Smooth muscle cell (in vitro differentiated cells): ENCODE results near the gene LIN28B. TPM values are rescaled to one million over a fixed set of nuclear protein-coding genes. Genes with fewer than 3 reads are reported as not detected.

Source experiments
- DNase-seq: peaks from one replicate; lab custom pipeline; 2025; ENCODE audit not compliant: unreplicated experiment; lab: John Stamatoyannopoulos, UW
- H2AFZ ChIP-seq: fragments of 200-600 bp; sonication (generic); 2 replicates; pipeline ENCODE4 v1.6.0; 2016; ENCODE audit warnings: antibody characterized with exemption, low read depth, mild to moderate bottlenecking
- H3F3A ChIP-seq: fragments of 200-600 bp; sonication (generic); 2 replicates; pipeline ENCODE4 v1.6.0; 2017; ENCODE audit warnings: antibody characterized with exemption, low read depth
- H3K27ac ChIP-seq: fragments of 200-600 bp; sonication (generic); 2 replicates; pipeline ENCODE4 v1.5.1; 2016; ENCODE audit warnings: low read depth, mild to moderate bottlenecking
- H3K27me3 ChIP-seq: fragments of 200-600 bp; sonication (generic); 2 replicates; pipeline ENCODE4 v1.6.1; 2016; ENCODE audit warnings: low read depth, mild to moderate bottlenecking
- H3K36me3 ChIP-seq: fragments of 200-600 bp; sonication (generic); 2 replicates; pipeline ENCODE4 v1.5.1; 2016; ENCODE audit warnings: low read depth
- H3K4me1 ChIP-seq: fragments of 200-600 bp; sonication (generic); 2 replicates; pipeline ENCODE4 v1.5.1; 2016; ENCODE audit warnings: low read depth
- H3K4me2 ChIP-seq: fragments of 200-600 bp; sonication (generic); 2 replicates; pipeline ENCODE4 v1.6.0; 2016; ENCODE audit warnings: mild to moderate bottlenecking
- H3K4me3 ChIP-seq: fragments of 200-600 bp; sonication (generic); 2 replicates; pipeline ENCODE4 v1.5.1; 2016; ENCODE audit warnings: mild to moderate bottlenecking
- H3K79me2 ChIP-seq: fragments of 200-600 bp; sonication (generic); 2 replicates; pipeline ENCODE4 v1.6.0; 2016; ENCODE audit warnings: low read depth, mild to moderate bottlenecking
- H3K9ac ChIP-seq: fragments of 200-600 bp; sonication (generic); 2 replicates; pipeline ENCODE4 v1.6.0; 2016; ENCODE audit warnings: low read depth
- H3K9me3 ChIP-seq: fragments of 200-600 bp; sonication (generic); replicated peaks from 2 replicates; pipeline ENCODE4 v1.5.1; 2016; ENCODE audit warnings: low read depth
- H4K20me1 ChIP-seq: fragments of 200-600 bp; sonication (generic); 2 replicates; pipeline ENCODE4 v1.6.0; 2016; ENCODE audit warnings: low read depth
- WGBS: methylation state at CpG from one replicate; pipeline ENCODE4 v1.1.7; 2016; ENCODE audit warnings: low lambda C conversion rate; 5-methylcytosine and 5-hydroxymethylcytosine counted together
- polyA plus RNA-seq: library from polyadenylated mRNA; unstranded; fragments of >200 nt; fragmentation: Nextera tagmentation; extraction: Ambion mirVana; gene quantifications from 2 replicates; pipeline ENCODE4 v1.2.1, GENCODE V29; 2016
- total RNA-seq: library from RNA; depleted of rRNA; stranded (reverse); fragments of >200 nt; gene quantifications from 2 replicates; pipeline ENCODE4 v1.2.3, GENCODE V29; 2014
- TF ChIP-seq, protein P1 (sequence below): fragments of 200-600 bp; sonication (generic); IDR thresholded peaks from 2 replicates; pipeline ENCODE4 v1.5.1; 2017; ENCODE audit warnings: borderline replicate concordance, mild to moderate bottlenecking, antibody characterized with exemption; ENCODE audit not compliant: insufficient read depth, poor library complexity, severe bottlenecking

LIN28B gene
- total and polyA plus RNA-seq, 2 experiments from 2014 or later = 1.4 to 11.6 TPM

DNA sequence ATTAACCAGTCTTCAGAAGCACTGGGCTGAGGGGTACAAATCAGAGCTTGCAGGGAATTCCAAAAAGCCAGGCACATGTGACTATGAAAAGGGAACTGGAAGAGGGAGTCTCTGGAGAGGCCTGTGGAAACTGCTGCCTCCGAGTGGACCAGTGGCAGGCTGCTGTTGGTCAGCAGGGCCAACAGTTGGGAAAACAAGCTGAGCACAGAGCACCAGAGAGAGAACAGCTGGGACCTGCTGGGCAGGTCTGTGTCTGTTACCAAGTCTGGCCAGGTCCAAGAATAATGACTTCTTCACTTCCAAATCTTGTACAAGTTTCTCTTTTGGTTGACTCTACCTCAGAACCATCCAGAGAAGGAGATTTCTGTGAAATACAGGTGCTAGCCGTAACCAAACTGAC is 81.4 kb downstream of the LIN28B start:
- no peak overlapping the region for H3K9ac ChIP-seq
- TF ChIP-seq, protein P1, sequence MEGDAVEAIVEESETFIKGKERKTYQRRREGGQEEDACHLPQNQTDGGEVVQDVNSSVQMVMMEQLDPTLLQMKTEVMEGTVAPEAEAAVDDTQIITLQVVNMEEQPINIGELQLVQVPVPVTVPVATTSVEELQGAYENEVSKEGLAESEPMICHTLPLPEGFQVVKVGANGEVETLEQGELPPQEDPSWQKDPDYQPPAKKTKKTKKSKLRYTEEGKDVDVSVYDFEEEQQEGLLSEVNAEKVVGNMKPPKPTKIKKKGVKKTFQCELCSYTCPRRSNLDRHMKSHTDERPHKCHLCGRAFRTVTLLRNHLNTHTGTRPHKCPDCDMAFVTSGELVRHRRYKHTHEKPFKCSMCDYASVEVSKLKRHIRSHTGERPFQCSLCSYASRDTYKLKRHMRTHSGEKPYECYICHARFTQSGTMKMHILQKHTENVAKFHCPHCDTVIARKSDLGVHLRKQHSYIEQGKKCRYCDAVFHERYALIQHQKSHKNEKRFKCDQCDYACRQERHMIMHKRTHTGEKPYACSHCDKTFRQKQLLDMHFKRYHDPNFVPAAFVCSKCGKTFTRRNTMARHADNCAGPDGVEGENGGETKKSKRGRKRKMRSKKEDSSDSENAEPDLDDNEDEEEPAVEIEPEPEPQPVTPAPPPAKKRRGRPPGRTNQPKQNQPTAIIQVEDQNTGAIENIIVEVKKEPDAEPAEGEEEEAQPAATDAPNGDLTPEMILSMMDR = no peak
- peaks cover 40% of the 10 kb centered on the region for H3K4me1 ChIP-seq
- no peak overlapping the region for H3K27ac ChIP-seq
- no peaks in the 10 kb centered on the region for H3K36me3 ChIP-seq
- no peak overlapping the region for H3K4me2 ChIP-seq
- no peaks in the 10 kb centered on the region for H3K9me3 ChIP-seq
- no peak overlapping the region for H3K4me3 ChIP-seq
- H4K20me1 ChIP-seq = no peaks in the 10 kb centered on the region
- no peak overlapping the region for H2AFZ ChIP-seq
- H3F3A ChIP-seq = peaks cover 5% of the 10 kb centered on the region
- H3K79me2 ChIP-seq = no peaks in the 10 kb centered on the region
- no peak for DNase-seq
- 71% methylated on average over 2 of the region's 2 CpGs for WGBS
- H3K27me3 ChIP-seq = no peaks in the 10 kb centered on the region

DNA sequence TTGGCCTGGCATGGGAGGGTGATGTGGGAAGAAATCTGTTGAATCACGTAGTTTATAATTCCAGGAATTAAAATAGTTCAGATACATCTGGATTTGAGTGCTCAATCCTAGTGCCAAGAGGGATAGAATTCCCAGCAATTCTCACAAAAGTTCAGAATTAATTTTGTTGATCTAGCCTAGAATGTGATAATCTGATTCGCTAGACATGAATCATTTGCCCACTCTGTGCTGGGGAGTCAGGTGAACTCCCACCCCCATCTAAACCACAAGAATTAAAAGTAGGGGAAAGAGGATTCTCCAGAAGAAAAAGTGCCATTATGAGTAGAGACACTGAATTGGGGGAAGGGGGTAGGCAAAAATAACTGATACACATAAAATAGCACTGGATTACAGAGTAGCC is 85.0 kb downstream of the LIN28B start:
- Histone ChIP-seq H3K36me3 (no peaks in the 10 kb centered on the region), H3F3A (peaks cover 5% of the 10 kb centered on the region), H3K4me3 (no peak overlapping the region), H3K9me3 (no peaks in the 10 kb centered on the region), H3K9ac (no peak overlapping the region), H3K27ac (no peak overlapping the region), H3K4me2 (no peak overlapping the region), H3K4me1 (peaks cover 12% of the 10 kb centered on the region), H2AFZ (no peak overlapping the region), H3K27me3 (no peaks in the 10 kb centered on the region), H4K20me1 (no peaks in the 10 kb centered on the region), H3K79me2 (peaks cover 9% of the 10 kb centered on the region)
- 85% methylated on average over 2 of the region's 2 CpGs for WGBS
- TF ChIP-seq, protein P1 = no peak
- DNase-seq = no peak

DNA sequence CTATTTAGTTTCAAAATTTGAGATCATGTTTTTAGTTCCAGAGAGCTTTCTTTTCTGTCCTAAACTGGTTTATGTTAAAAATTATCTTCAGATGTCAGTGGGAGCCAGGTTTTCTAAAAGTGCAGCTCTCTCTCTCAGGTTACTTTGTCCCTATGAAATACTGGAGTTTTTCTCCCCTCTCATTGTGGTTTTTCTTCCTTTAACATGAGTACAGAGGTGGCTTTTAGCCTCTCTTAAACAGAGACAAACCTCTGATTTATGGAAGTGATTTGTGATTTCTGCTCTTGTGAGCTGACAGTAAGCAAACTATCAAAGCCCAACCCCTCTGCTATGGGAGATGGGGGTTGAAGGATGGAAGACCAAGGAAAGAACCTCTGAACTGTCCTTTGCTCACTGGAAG is 85.7 kb downstream of the LIN28B start:
- Histone ChIP-seq H3K27me3 (no peaks in the 10 kb centered on the region), H4K20me1 (no peaks in the 10 kb centered on the region), H3K4me2 (no peak overlapping the region), H3K9me3 (no peaks in the 10 kb centered on the region), H3K36me3 (no peaks in the 10 kb centered on the region), H3K4me1 (peaks cover 9% of the 10 kb centered on the region), H3K79me2 (peaks cover 9% of the 10 kb centered on the region), H3K27ac (peak overlapping the region; percentile 7), H3K4me3 (no peak overlapping the region), H2AFZ (no peak overlapping the region), H3F3A (peaks cover 5% of the 10 kb centered on the region), H3K9ac (no peak overlapping the region)
- no peak for DNase-seq
- TF ChIP-seq, protein P1 = no peak

DNA sequence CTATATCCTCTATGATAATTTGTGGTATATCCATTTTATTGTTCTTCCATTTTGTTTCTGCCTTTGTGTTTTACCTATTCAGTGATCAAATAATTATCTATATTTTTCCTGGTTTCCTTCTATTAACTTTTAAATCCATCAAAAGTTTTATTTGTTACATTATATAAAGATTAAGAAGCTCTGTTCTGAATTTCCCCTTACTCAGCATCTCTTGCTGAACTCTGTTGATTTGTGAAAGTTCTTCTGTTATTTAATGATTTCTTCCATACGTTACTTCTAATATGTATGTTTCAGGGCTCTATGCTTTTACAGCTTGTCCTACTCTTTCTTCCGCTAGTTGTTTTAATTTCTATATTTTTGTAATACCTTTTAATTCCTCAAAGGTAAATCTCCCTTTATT is 87.1 kb downstream of the LIN28B start:
- H2AFZ ChIP-seq = no peak overlapping the region
- no peaks in the 10 kb centered on the region for H3K9me3 ChIP-seq
- no peak overlapping the region for H3K4me3 ChIP-seq

More for the DNA sequence above, 87.1 kb downstream of the LIN28B start:
- Histone ChIP-seq H3K4me1 (no peaks in the 10 kb centered on the region), H3K79me2 (peaks cover 9% of the 10 kb centered on the region), H3K9ac (no peak overlapping the region), H3F3A (peaks cover 5% of the 10 kb centered on the region), H3K27ac (no peak overlapping the region), H3K4me2 (no peak overlapping the region), H4K20me1 (no peaks in the 10 kb centered on the region), H3K36me3 (no peaks in the 10 kb centered on the region), H3K27me3 (no peaks in the 10 kb centered on the region)
- 95% methylated on average over 2 of the region's 2 CpGs for WGBS
- no peak for DNase-seq
- TF ChIP-seq, protein P1 = no peak
